H1 (cell line): ENCODE data around the gene CSH1. TPM values are rescaled to one million over a fixed set of nuclear protein-coding genes. Genes with fewer than 3 reads are reported as not detected.

ENCODE experiments used
- CTCF ChIA-PET: fragments of 300-600 bp; sonication (Branson Sonifier 250); formaldehyde crosslinking; loops from one replicate; lab custom pipeline; 2021; ENCODE audit not compliant: partially characterized antibody; lab: Charles Lee
- POLR2A ChIA-PET: fragments of 300-600 bp; sonication (Branson Sonifier 250); formaldehyde crosslinking; loops from one replicate; lab custom pipeline; 2021; ENCODE audit warnings: inconsistent platforms; ENCODE audit not compliant: partially characterized antibody; lab: Charles Lee
- DNase-seq, 2 experiments: peaks; one replicate each; pipeline versions ENCODE4 v3.0.0 to v3.0.0-alpha.2; 2010 to 2022; ENCODE audit warnings: low spot score in 2 of 2, low read depth in 1 of 2, mixed read lengths in 1 of 2
- FAIRE-seq: peaks from 2 replicates; lab custom pipeline; 2011; peaks lifted over from hg19 to GRCh38; lab: Jason Lieb, UNC
- H2AFZ ChIP-seq: 2 replicates; pipeline ENCODE4 v1.8.1; 2012; ENCODE audit warnings: low read length, inconsistent platforms
- H2AK5ac ChIP-seq: 2 replicates; pipeline ENCODE4 v1.6.1; 2013; ENCODE audit warnings: low read depth, low read length
- H2BK120ac ChIP-seq: replicated peaks from 2 replicates; pipeline ENCODE3; 2013; ENCODE audit warnings: low read depth, low read length, inconsistent platforms
- H2BK12ac ChIP-seq: 2 replicates; pipeline ENCODE4 v1.6.1; 2013; ENCODE audit warnings: low read depth, low read length
- H2BK15ac ChIP-seq: 2 replicates; pipeline ENCODE4 v1.6.1; 2013; ENCODE audit warnings: low read length
- H2BK20ac ChIP-seq: 2 replicates; pipeline ENCODE4 v1.6.1; 2013; ENCODE audit warnings: low read length
- H2BK5ac ChIP-seq: 2 replicates; pipeline ENCODE4 v1.6.1; 2013; ENCODE audit warnings: low read depth, low read length
- H3K14ac ChIP-seq: 2 replicates; pipeline ENCODE4 v1.6.1; 2013; ENCODE audit warnings: inconsistent platforms; ENCODE audit not compliant: insufficient read length
- H3K18ac ChIP-seq: 2 replicates; pipeline ENCODE4 v1.6.1; 2013; ENCODE audit warnings: low read length; ENCODE audit errors: extremely low read depth
- H3K23ac ChIP-seq: 2 replicates; pipeline ENCODE4 v1.6.1; 2013; ENCODE audit warnings: inconsistent platforms; ENCODE audit not compliant: insufficient read length
- H3K23me2 ChIP-seq: 2 replicates; pipeline ENCODE4 v1.6.1; 2013; ENCODE audit warnings: low read depth, low read length
- H3K27ac ChIP-seq: 2 replicates; pipeline ENCODE4 v1.6.1; 2011; ENCODE audit warnings: low read depth, low read length, inconsistent platforms
- H3K27me3 ChIP-seq, 4 experiments: replicated peaks in 1 of 4; 1 replicate in 1 of 4; 2 replicates in 3 of 4; pipeline versions ENCODE4 v1.6.1 to v1.8.1; 2011 to 2013; ENCODE audit warnings: low read length in 3 of 4, mild to moderate bottlenecking in 3 of 4, inconsistent platforms in 2 of 4, mixed read lengths in 2 of 4, moderate library complexity in 1 of 4; ENCODE audit not compliant: control insufficient read depth in 3 of 4, insufficient read depth in 3 of 4; ENCODE audit errors: extremely low read depth in 1 of 4
- H3K36me3 ChIP-seq, 4 experiments: 2 replicates each; pipeline versions ENCODE4 v1.6.1 to v1.8.1; 2011 to 2013; ENCODE audit warnings: mild to moderate bottlenecking in 4 of 4, low read length in 3 of 4, moderate library complexity in 2 of 4, control low read depth in 1 of 4, inconsistent platforms in 1 of 4; ENCODE audit not compliant: insufficient read depth in 4 of 4, control insufficient read depth in 2 of 4
- H3K4ac ChIP-seq: replicated peaks from 2 replicates; pipeline ENCODE3; 2013; ENCODE audit warnings: low read length, low read depth, mixed read lengths, inconsistent platforms; ENCODE audit not compliant: insufficient read length
- H3K4me1 ChIP-seq, 4 experiments: replicated peaks in 1 of 4; 1 replicate in 1 of 4; 2 replicates in 3 of 4; pipeline versions ENCODE4 v1.6.1 to v1.8.1; 2011 to 2013; ENCODE audit warnings: low read length in 3 of 4, inconsistent platforms in 2 of 4, mixed read lengths in 1 of 4; ENCODE audit not compliant: insufficient read depth in 4 of 4, control insufficient read depth in 3 of 4
- H3K4me2 ChIP-seq, 2 experiments: 2 replicates each; pipeline versions ENCODE4 v1.6.1 to v1.8.1; 2011 to 2013; ENCODE audit warnings: low read depth in 2 of 2, low read length in 2 of 2, control low read depth in 1 of 2, inconsistent platforms in 1 of 2, mild to moderate bottlenecking in 1 of 2; ENCODE audit not compliant: insufficient read depth in 1 of 2
- H3K4me3 ChIP-seq, 4 experiments: fragments of 200-600, 300-600 bp in 1 of 4; sonication (generic), shearing (Covaris generic), sonication (Bioruptor Twin) in 1 of 4; 2 replicates each; pipeline versions ENCODE4 v1.5.1 to v1.8.1; 2011 to 2016; ENCODE audit warnings: low read length in 4 of 4, low read depth in 3 of 4, control low read depth in 2 of 4, inconsistent platforms in 2 of 4, mild to moderate bottlenecking in 2 of 4, mixed read lengths in 1 of 4, moderate library complexity in 1 of 4; ENCODE audit not compliant: insufficient read depth in 2 of 4; ENCODE audit errors: extremely low read depth in 1 of 4
- H3K56ac ChIP-seq: replicated peaks from 2 replicates; pipeline ENCODE3; 2013; ENCODE audit warnings: low read depth, mild to moderate bottlenecking, mixed read lengths, low read length, inconsistent platforms; ENCODE audit not compliant: insufficient read length
- H3K79me1 ChIP-seq: 2 replicates; pipeline ENCODE4 v1.6.1; 2013; ENCODE audit warnings: low read depth, low read length, control low read depth
- H3K79me2 ChIP-seq, 2 experiments: 2 replicates each; pipeline versions ENCODE4 v1.6.1 to v1.8.1; 2012 to 2013; ENCODE audit warnings: low read length in 2 of 2, mild to moderate bottlenecking in 2 of 2, inconsistent platforms in 1 of 2; ENCODE audit not compliant: insufficient read depth in 2 of 2, control insufficient read depth in 1 of 2
- H3K9ac ChIP-seq, 4 experiments: replicated peaks in 1 of 4; 1 replicate in 1 of 4; 2 replicates in 3 of 4; pipeline versions ENCODE4 v1.6.1 to v1.8.1; 2011 to 2013; ENCODE audit warnings: low read depth in 3 of 4, low read length in 3 of 4, control low read depth in 2 of 4, mild to moderate bottlenecking in 2 of 4, moderate library complexity in 2 of 4, inconsistent platforms in 1 of 4; ENCODE audit errors: extremely low read depth in 1 of 4
- H3K9me3 ChIP-seq, 2 experiments: 2 replicates each; pipeline versions ENCODE4 v1.6.1 to v1.8.1; 2012 to 2013; ENCODE audit warnings: mild to moderate bottlenecking in 2 of 2, moderate library complexity in 2 of 2, control low read depth in 1 of 2, inconsistent platforms in 1 of 2, low read depth in 1 of 2, low read length in 1 of 2, mixed read lengths in 1 of 2; ENCODE audit not compliant: insufficient read depth in 2 of 2
- H4K20me1 ChIP-seq, 2 experiments: replicated peaks in 1 of 2; 2 replicates each; pipeline versions ENCODE3 to v1.8.1; 2011 to 2013; ENCODE audit warnings: inconsistent platforms in 2 of 2, low read length in 2 of 2, mild to moderate bottlenecking in 1 of 2; ENCODE audit not compliant: insufficient read depth in 2 of 2, control insufficient read depth in 1 of 2
- H4K5ac ChIP-seq: 2 replicates; pipeline ENCODE4 v1.6.1; 2013; ENCODE audit warnings: low read length, low read depth, mixed read lengths, inconsistent platforms; ENCODE audit not compliant: insufficient read length
- H4K8ac ChIP-seq: 2 replicates; pipeline ENCODE4 v1.8.0; 2013; ENCODE audit warnings: mild to moderate bottlenecking, moderate library complexity, low read length, inconsistent platforms; ENCODE audit not compliant: insufficient read depth; ENCODE audit errors: extremely low read depth
- H4K91ac ChIP-seq: replicated peaks from 2 replicates; pipeline ENCODE3; 2013; ENCODE audit warnings: low read length, mixed read lengths, inconsistent platforms; ENCODE audit not compliant: insufficient read length
- EP300 ChIP-seq, 2 experiments: IDR thresholded peaks; 1 replicate in 1 of 2; 2 replicates in 1 of 2; pipeline ENCODE4 v1.6.1; 2011 to 2012; ENCODE audit warnings: low read depth in 2 of 2, low read length in 2 of 2, mild to moderate bottlenecking in 2 of 2, borderline replicate concordance in 1 of 2, inconsistent platforms in 1 of 2, moderate library complexity in 1 of 2
- NANOG ChIP-seq: IDR thresholded peaks from 2 replicates; pipeline ENCODE4 v1.6.1; 2011; ENCODE audit warnings: low read length, low read depth, mild to moderate bottlenecking, inconsistent platforms; ENCODE audit not compliant: insufficient read depth, poor library complexity, severe bottlenecking
- POLR2A ChIP-seq, 2 experiments: IDR thresholded peaks; 1 replicate in 1 of 2; 2 replicates in 1 of 2; pipeline ENCODE4 v1.6.1; 2011; ENCODE audit warnings: low read depth in 2 of 2, low read length in 2 of 2, mild to moderate bottlenecking in 2 of 2; ENCODE audit errors: control extremely low read depth in 1 of 2
- POLR2AphosphoS5 ChIP-seq: IDR thresholded peaks from 2 replicates; pipeline ENCODE4 v1.6.1; 2011; ENCODE audit warnings: low read depth, low read length
- SAP30 ChIP-seq: fragments of 300-600 bp; sonication (generic); IDR thresholded peaks from 2 replicates; pipeline ENCODE4 v1.7.1; 2012; ENCODE audit warnings: low read length, moderate library complexity, mild to moderate bottlenecking, inconsistent platforms; ENCODE audit not compliant: insufficient read depth, insufficient replicate concordance
- SP4 ChIP-seq: IDR thresholded peaks from 2 replicates; pipeline ENCODE4 v1.6.1; 2012; ENCODE audit warnings: low read length, inconsistent platforms
- ZNF274 ChIP-seq: IDR thresholded peaks from 2 replicates; pipeline ENCODE4 v1.7.0; 2012; ENCODE audit warnings: low read length, borderline replicate concordance; ENCODE audit errors: extremely low read depth
- WGBS, 2 experiments: shearing (Covaris generic) in 1 of 2; methylation state at CpG; one replicate each; pipeline versions ENCODE4 v1.1.6 to v1.1.7; 2013 to 2015; ENCODE audit warnings: low lambda C conversion rate in 2 of 2, mixed read lengths in 2 of 2, inconsistent platforms in 1 of 2, low coverage in 1 of 2, missing lambda C conversion rate in 1 of 2; ENCODE audit not compliant: insufficient replicate concordance in 2 of 2, insufficient coverage in 1 of 2, insufficient read length in 1 of 2; ENCODE audit errors: extremely low coverage in 1 of 2, missing lambda C conversion rate in 1 of 2; 5-methylcytosine and 5-hydroxymethylcytosine counted together
- polyA plus RNA-seq, 7 experiments: library from polyadenylated mRNA; depleted of rRNA in 3 of 7; stranded (reverse) in 5 of 7; unstranded in 2 of 7; fragments of >200 nt in 5 of 7; fragments of 200-250 nt in 2 of 7; gene quantifications; 1 replicate in 5 of 7; 2 replicates in 1 of 7; 4 replicates in 1 of 7; pipeline versions ENCODE4 v1.2.1 to v1.2.3, GENCODE V29; 2011 to 2013; ENCODE audit warnings: missing spikeins in 2 of 7, mixed read lengths in 2 of 7
- total RNA-seq: library from RNA; stranded (reverse); fragmentation: NEBNext Ultra II Directional; extraction: Animal tissue kit (Norgen Biotek cat#: 25700); gene quantifications from 2 replicates; pipeline ENCODE4 v1.2.1, GENCODE V29; 2021

Gene CSH1
- total and polyA plus RNA-seq, 2 of the 8 experiments (the other 6 are each of a cell fraction or from before 2014, with no cell fraction given) = 0.12 TPM; not detected in 1

DNA sequence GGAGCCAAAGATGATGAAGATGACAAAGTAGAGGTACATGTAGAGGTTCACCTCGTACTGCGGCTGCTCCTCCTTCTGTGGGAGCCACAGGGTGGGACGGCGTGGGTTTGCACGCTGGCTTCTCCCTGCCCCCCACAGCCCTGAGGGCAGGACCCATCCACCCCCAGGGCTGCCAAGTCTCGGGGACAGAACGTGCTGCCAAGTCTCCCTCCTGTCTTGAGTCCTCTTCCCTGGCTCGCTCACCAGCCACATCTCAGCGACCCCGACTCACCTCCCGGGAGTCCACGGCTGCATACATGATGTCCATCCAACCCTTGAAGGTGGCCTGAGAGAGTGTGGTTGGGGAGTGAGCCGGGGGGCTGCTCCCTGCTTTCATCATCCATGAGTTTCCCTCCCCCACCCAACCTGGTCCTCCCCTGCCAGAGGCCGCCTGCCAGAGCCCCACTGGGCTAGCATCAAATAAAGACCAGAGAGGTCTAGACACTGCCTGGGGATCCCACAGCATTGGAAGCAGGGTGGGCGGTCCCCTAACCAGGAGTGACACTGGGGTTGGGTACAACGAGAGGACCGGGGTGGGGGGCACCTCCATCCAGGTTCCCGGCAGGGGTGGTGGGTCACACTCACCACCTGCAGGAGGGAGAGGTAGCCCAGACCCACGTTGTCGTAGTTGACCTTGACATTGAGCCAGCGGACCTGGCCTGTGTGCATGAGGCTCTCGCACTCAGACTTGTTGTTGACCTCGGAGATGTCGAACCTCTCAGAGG, 48.5 kb upstream of the CSH1 start:
- Histone ChIP-seq H3K23me2 (no peaks in the 10 kb centered on the region), H3K14ac (no peak overlapping the region), H3K27ac (no peak overlapping the region), H4K5ac (no peak overlapping the region), H3K9ac (no peak overlapping the region), H3K4me2 (no peak overlapping the region), H2BK12ac (no peak overlapping the region), H3K79me2 (no peaks in the 10 kb centered on the region), H2BK5ac (no peak overlapping the region), H4K91ac (no peak overlapping the region), H3K18ac (no peak overlapping the region), H4K20me1 (peaks cover 0 to 2% of the 10 kb centered on the region in 2 experiments), H2BK20ac (0 out of 2 replicates have a peak overlapping the region, but pooled peaks have one; percentile 72), H2BK120ac (no peak overlapping the region), H3K27me3 (no peaks in the 10 kb centered on the region), H2BK15ac (no peak overlapping the region), H3K79me1 (no peaks in the 10 kb centered on the region), H4K8ac (no peak overlapping the region; the same call in 1 of the 2 replicates), H3K23ac (no peak overlapping the region), H2AK5ac (0 out of 2 replicates have a peak overlapping the region, but pooled peaks have one; percentile 86), H3K36me3 (peaks cover 0 to 21% (median 1%) of the 10 kb centered on the region in 4 experiments; a peak in 4 of 8 replicates), H3K9me3 (no peaks in the 10 kb centered on the region), H3K4me1 (peaks cover 0 to 4% (median 1%) of the 10 kb centered on the region in 4 experiments; a peak in 3 of 7 replicates), H3K56ac (no peak overlapping the region), H2AFZ (no peak overlapping the region), H3K4ac (no peak overlapping the region), H3K4me3 (no peak overlapping the region)
- FAIRE-seq (no peak), DNase-seq (no peak)
- 90% methylated on average over 18 of the region's 24 CpGs; no CpG with 5 or more reads in 1 of the 2 experiments for WGBS, 2 experiments
- CTCF ChIA-PET = interaction anchor here (0.6 to 6.1 kb wide), 15 partner anchors 7 to 287 kb away, joined by 3 to 135 read pairs (median 20); partner anchors contain the start of genes CSHL1 and GH1
- TF ChIP-seq NANOG (no peak), SP4 (no peak), POLR2A (IDR thresholded peaks at IDR 0.05; ENCODE audit: control extremely low read depth in 1 of 2, low read depth in 2 of 2, low read length in 2 of 2) (no peak), SAP30 (no peak), POLR2AphosphoS5 (no peak), ZNF274 (no peak), EP300 (IDR thresholded peaks at IDR 0.05; ENCODE audit: borderline replicate concordance in 1 of 2, low read depth in 2 of 2, low read length in 2 of 2) (no peak)
- POLR2A ChIA-PET = interaction anchor here (1.9 kb wide), 1 partner anchor 25 kb away, joined by 13 read pairs; the partner anchor contains the start of gene GH1
